HFFc6 (cell line): Measurements from ENCODE around the gene RAB18. TPM values are rescaled to one million over a fixed set of nuclear protein-coding genes. Genes with fewer than 3 reads are reported as not detected.

ENCODE experiments used
- DNase-seq: peaks from one replicate; pipeline ENCODE4 v3.0.0-alpha.2; 2018
- H3K27ac Mint-ChIP-seq: 2 replicates; pipeline ENCODE4 v1.8.0; 2020; ENCODE audit warnings: mild to moderate bottlenecking, mixed read lengths
- H3K27me3 Mint-ChIP-seq: 2 replicates; pipeline ENCODE4 v1.8.0; 2021; ENCODE audit warnings: mild to moderate bottlenecking, moderate library complexity, mixed read lengths; ENCODE audit not compliant: insufficient read depth
- H3K36me3 Mint-ChIP-seq: 2 replicates; pipeline ENCODE4 v1.8.0; 2021; ENCODE audit warnings: low read depth, mixed read lengths
- H3K4me1 Mint-ChIP-seq: 2 replicates; pipeline ENCODE4 v1.8.0; 2020; ENCODE audit warnings: low read depth, mixed read lengths
- H3K4me3 Mint-ChIP-seq: 2 replicates; pipeline ENCODE4 v1.8.0; 2020; ENCODE audit warnings: mild to moderate bottlenecking, moderate library complexity, mixed read lengths
- H3K9me3 Mint-ChIP-seq: 2 replicates; pipeline ENCODE4 v1.8.0; 2020; ENCODE audit warnings: mild to moderate bottlenecking, mixed read lengths
- CTCF ChIP-seq: fragments of 200-600 bp; sonication (generic); IDR thresholded peaks from 2 replicates; pipeline ENCODE4 v1.5.0; 2021; ENCODE audit warnings: antibody characterized with exemption, mild to moderate bottlenecking
- total RNA-seq, 6 experiments: library from RNA; stranded (reverse); fragmentation: NEBNext Ultra II Directional; extraction: Animal tissue kit (Norgen Biotek cat#: 25700); gene quantifications; 2 replicates in 1 of 6; 3 replicates in 5 of 6; pipeline ENCODE4 v1.2.3, GENCODE V29; 2021

Gene RAB18
- total RNA-seq, 6 experiments from 2014 or later: 122 to 164 (median 144) TPM

GRCh38 chr10:27481486-27481885 is 22.6 kb upstream of the RAB18 start:
- DNase-seq: no peak
- no peak for TF ChIP-seq CTCF
- Mint-ChIP-seq H3K36me3 (no peaks in the 10 kb centered on the region), H3K4me1 (peaks cover 20% of the 10 kb centered on the region), H3K9me3 (no peaks in the 10 kb centered on the region), H3K27me3 (peaks cover 6% of the 10 kb centered on the region; the same call in 1 of the 2 replicates), H3K27ac (no peak overlapping the region), H3K4me3 (no peak overlapping the region)

GRCh38 chr10:27482984-27483956 is 20.8 kb upstream of the RAB18 start:
- Mint-ChIP-seq H3K27ac (peak overlapping the region; percentile 66), H3K36me3 (no peaks in the 10 kb centered on the region), H3K4me1 (peaks cover 20% of the 10 kb centered on the region), H3K4me3 (peak overlapping the region; percentile 53), H3K27me3 (peaks cover 6% of the 10 kb centered on the region; the same call in 1 of the 2 replicates), H3K9me3 (no peaks in the 10 kb centered on the region)
- no peak for TF ChIP-seq CTCF
- DNase-seq: peak; percentile 46

- Mint-ChIP-seq H3K4me1 (peaks cover 20% of the 10 kb centered on the region), H3K4me3 (no peak overlapping the region), H3K36me3 (no peaks in the 10 kb centered on the region), H3K27ac (no peak overlapping the region), H3K27me3 (peaks cover 4% of the 10 kb centered on the region; the same call in 1 of the 2 replicates), H3K9me3 (no peaks in the 10 kb centered on the region)
- no peak for DNase-seq
- TF ChIP-seq CTCF: no peak
Observed at GRCh38 chr10:27485368-27485767, 18.7 kb upstream of the RAB18 start.

GRCh38 chr10:27485986-27486385 is 18.1 kb upstream of the RAB18 start:
- Mint-ChIP-seq H3K27ac (no peak overlapping the region), H3K9me3 (peaks cover 4% of the 10 kb centered on the region), H3K4me3 (no peak overlapping the region), H3K36me3 (peaks cover 2% of the 10 kb centered on the region), H3K27me3 (peaks cover 4% of the 10 kb centered on the region; the same call in 1 of the 2 replicates), H3K4me1 (peaks cover 26% of the 10 kb centered on the region)
- no peak for TF ChIP-seq CTCF
- no peak for DNase-seq

- Mint-ChIP-seq H3K27ac (no peak overlapping the region), H3K36me3 (peaks cover 9% of the 10 kb centered on the region), H3K27me3 (peaks cover 2% of the 10 kb centered on the region), H3K9me3 (peaks cover 10% of the 10 kb centered on the region), H3K4me3 (no peak overlapping the region), H3K4me1 (peaks cover 5% of the 10 kb centered on the region; the same call in 1 of the 2 replicates)
- DNase-seq: no peak
- TF ChIP-seq CTCF: no peak
Observed at GRCh38 chr10:27490807-27491206, 13.3 kb upstream of the RAB18 start.
